KMS-11 (cell line): ENCODE measurements around the gene ASPM.

Source experiments
- H2AFZ ChIP-seq: fragments of 200-600 bp; sonication (generic); 2 replicates; pipeline ENCODE4 v1.6.1; 2016; ENCODE audit warnings: antibody characterized with exemption, mixed run types, low read depth
- H3K27ac ChIP-seq: fragments of 200-600 bp; sonication (generic); 2 replicates; pipeline ENCODE4 v1.6.1; 2016; ENCODE audit warnings: mild to moderate bottlenecking, mixed run types
- H3K27me3 ChIP-seq: fragments of 200-600 bp; sonication (generic); 2 replicates; pipeline ENCODE4 v1.6.1; 2017; ENCODE audit warnings: mild to moderate bottlenecking, low read depth, mixed run types, moderate library complexity; ENCODE audit not compliant: insufficient read depth
- H3K36me3 ChIP-seq: fragments of 200-600 bp; sonication (generic); 2 replicates; pipeline ENCODE4 v1.6.1; 2017; ENCODE audit warnings: mild to moderate bottlenecking, mixed run types; ENCODE audit not compliant: insufficient read depth
- H3K4me1 ChIP-seq: fragments of 200-600 bp; sonication (generic); 2 replicates; pipeline ENCODE4 v1.6.1; 2016; ENCODE audit warnings: mild to moderate bottlenecking, low read depth, mixed run types; ENCODE audit not compliant: poor library complexity, severe bottlenecking
- H3K4me2 ChIP-seq: fragments of 200-600 bp; sonication (generic); 2 replicates; pipeline ENCODE4 v1.7.0; 2016; ENCODE audit warnings: mild to moderate bottlenecking, mixed run types
- H3K4me3 ChIP-seq: fragments of 200-600 bp; sonication (generic); IDR thresholded peaks from 2 replicates; pipeline ENCODE4 v1.6.1; 2017; ENCODE audit warnings: low read depth, low read length, mixed read lengths; ENCODE audit not compliant: insufficient read depth
- H3K79me2 ChIP-seq: fragments of 200-600 bp; sonication (generic); 2 replicates; pipeline ENCODE4 v1.6.1; 2016; ENCODE audit warnings: low read depth, mixed run types; ENCODE audit not compliant: insufficient read depth
- H3K9ac ChIP-seq: fragments of 200-600 bp; sonication (generic); 2 replicates; pipeline ENCODE4 v1.6.1; 2016; ENCODE audit warnings: mild to moderate bottlenecking, mixed run types
- H4K20me1 ChIP-seq: fragments of 200-600 bp; sonication (generic); 2 replicates; pipeline ENCODE4 v1.6.1; 2016; ENCODE audit warnings: mild to moderate bottlenecking, mixed run types; ENCODE audit not compliant: insufficient read depth
- CTCF ChIP-seq: fragments of 200-600 bp; sonication (generic); conservative IDR thresholded peaks from 2 replicates; pipeline ENCODE4 v1.6.1; 2017; ENCODE audit warnings: low read depth, mild to moderate bottlenecking, antibody characterized with exemption, low read length, moderate library complexity, mixed read lengths

Gene ASPM

DNA sequence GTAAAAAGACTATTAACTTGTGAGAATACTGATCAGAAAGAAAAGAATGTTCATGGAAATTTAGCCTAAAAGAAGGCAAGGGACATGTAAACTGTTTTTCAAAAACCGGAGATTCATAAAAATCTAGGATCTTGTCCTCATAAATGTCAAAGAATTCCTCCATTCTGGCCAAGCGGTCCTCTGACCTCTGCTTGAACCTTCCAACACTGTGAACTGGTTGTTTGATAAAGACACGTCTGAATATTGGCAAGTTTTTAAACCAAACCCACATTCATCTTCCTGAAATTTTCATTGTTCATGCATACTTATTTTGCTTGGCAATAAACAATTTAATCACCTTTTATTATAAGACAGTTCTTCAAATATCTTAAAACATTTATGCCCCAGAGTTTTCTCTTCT, 19.8 kb downstream of the ASPM start:
- Histone ChIP-seq H3K36me3 (peaks cover 8% of the 10 kb centered on the region; the same call in 1 of the 2 replicates), H3K4me2 (no peak overlapping the region), H3K9ac (no peak overlapping the region), H2AFZ (no peak overlapping the region), H4K20me1 (no peaks in the 10 kb centered on the region), H3K27ac (no peak overlapping the region), H3K4me3 (no peak overlapping the region), H3K4me1 (peaks cover 6% of the 10 kb centered on the region), H3K27me3 (no peaks in the 10 kb centered on the region), H3K79me2 (no peaks in the 10 kb centered on the region)
- TF ChIP-seq CTCF: no peak

GRCh38 chr1:197124376-197124775, 22.1 kb downstream of the ASPM start:
- no peak overlapping the region for H3K4me2 ChIP-seq
- no peaks in the 10 kb centered on the region for H4K20me1 ChIP-seq
- H3K36me3 ChIP-seq: peaks cover 8% of the 10 kb centered on the region; the same call in 1 of the 2 replicates
- H3K4me3 ChIP-seq: no peak overlapping the region
- H2AFZ ChIP-seq: no peak overlapping the region
- H3K4me1 ChIP-seq: peaks cover 6% of the 10 kb centered on the region
- no peak overlapping the region for H3K27ac ChIP-seq
- no peak overlapping the region for H3K9ac ChIP-seq
- no peak for TF ChIP-seq CTCF
- no peaks in the 10 kb centered on the region for H3K27me3 ChIP-seq
- no peaks in the 10 kb centered on the region for H3K79me2 ChIP-seq

DNA sequence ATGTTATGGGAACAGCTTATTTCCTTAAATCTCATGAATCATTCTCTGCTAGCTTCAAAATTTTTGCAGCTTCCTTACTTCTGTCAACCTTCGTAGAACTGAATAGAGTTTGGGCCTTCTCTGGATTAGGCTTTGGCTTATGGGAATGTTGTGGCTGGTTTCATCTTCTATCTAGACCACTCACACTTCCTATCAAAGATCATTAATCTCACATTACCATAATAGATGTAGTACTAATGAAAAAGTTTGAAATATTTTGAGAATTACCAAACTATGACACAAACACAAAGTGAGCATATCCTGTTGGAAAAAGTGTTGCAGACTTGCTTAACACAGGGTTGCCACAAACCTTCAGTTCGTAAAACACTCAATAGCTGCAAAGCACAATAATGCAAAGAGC, 30.3 kb downstream of the ASPM start:
- H4K20me1 ChIP-seq: no peaks in the 10 kb centered on the region
- H3K4me1 ChIP-seq: no peaks in the 10 kb centered on the region
- H3K4me2 ChIP-seq: no peak overlapping the region
- no peaks in the 10 kb centered on the region for H3K27me3 ChIP-seq
- H2AFZ ChIP-seq: no peak overlapping the region
- H3K79me2 ChIP-seq: no peaks in the 10 kb centered on the region
- H3K27ac ChIP-seq: no peak overlapping the region
- H3K36me3 ChIP-seq: no peaks in the 10 kb centered on the region; the same call in 1 of the 2 replicates
- no peak overlapping the region for H3K9ac ChIP-seq
- H3K4me3 ChIP-seq: no peak overlapping the region
- TF ChIP-seq CTCF: no peak

- no peaks in the 10 kb centered on the region for H4K20me1 ChIP-seq
- no peak overlapping the region for H3K4me3 ChIP-seq
- no peak for TF ChIP-seq CTCF
- H3K27me3 ChIP-seq: no peaks in the 10 kb centered on the region
- no peak overlapping the region for H3K4me2 ChIP-seq
- H3K36me3 ChIP-seq: peaks cover 6% of the 10 kb centered on the region
- H3K9ac ChIP-seq: no peak overlapping the region
- no peak overlapping the region for H2AFZ ChIP-seq
- H3K4me1 ChIP-seq: no peaks in the 10 kb centered on the region
- H3K27ac ChIP-seq: no peak overlapping the region
- no peaks in the 10 kb centered on the region for H3K79me2 ChIP-seq
Measured at GRCh38 chr1:197106869-197107268, 39.6 kb downstream of the ASPM start.
